H9 (cell line): ENCODE data around the gene CHSY1. TPM values are rescaled to one million over a fixed set of nuclear protein-coding genes. Genes with fewer than 3 reads are reported as not detected.

Experiments used
- DNase-seq: peaks from one replicate; pipeline ENCODE4 v3.0.0-alpha.2; 2017
- H2AFZ ChIP-seq: one replicate; pipeline ENCODE4 v1.6.1; 2013; ENCODE audit warnings: mild to moderate bottlenecking, low read length, control low read depth, moderate library complexity
- H2AK5ac ChIP-seq: 2 replicates; pipeline ENCODE4 v1.6.1; 2013; ENCODE audit warnings: low read length, control low read depth, mixed read lengths; ENCODE audit not compliant: insufficient read length
- H2BK120ac ChIP-seq: one replicate; pipeline ENCODE4 v1.6.1; 2013; ENCODE audit warnings: low read depth, mild to moderate bottlenecking, low read length, control low read depth, inconsistent platforms; ENCODE audit not compliant: poor library complexity, severe bottlenecking
- H2BK12ac ChIP-seq: 2 replicates; pipeline ENCODE4 v1.6.1; 2013; ENCODE audit warnings: low read length, control low read depth, mixed read lengths, low read depth; ENCODE audit not compliant: insufficient read length
- H2BK15ac ChIP-seq: 2 replicates; pipeline ENCODE4 v1.6.1; 2013; ENCODE audit warnings: low read depth, low read length, control low read depth
- H2BK20ac ChIP-seq: one replicate; pipeline ENCODE4 v1.6.1; 2013; ENCODE audit warnings: low read depth, mild to moderate bottlenecking, low read length, control low read depth, inconsistent platforms; ENCODE audit not compliant: poor library complexity, severe bottlenecking
- H2BK5ac ChIP-seq: 2 replicates; pipeline ENCODE4 v1.6.1; 2013; ENCODE audit warnings: low read length, control low read depth, mixed read lengths; ENCODE audit not compliant: insufficient read length
- H3K14ac ChIP-seq: 2 replicates; pipeline ENCODE4 v1.6.1; 2013; ENCODE audit warnings: low read length, control low read depth; ENCODE audit not compliant: insufficient read depth
- H3K18ac ChIP-seq: 2 replicates; pipeline ENCODE4 v1.6.1; 2013; ENCODE audit warnings: low read depth, mild to moderate bottlenecking, mixed read lengths, low read length, control low read depth; ENCODE audit not compliant: insufficient read length
- H3K23ac ChIP-seq: 2 replicates; pipeline ENCODE4 v1.6.1; 2013; ENCODE audit warnings: low read length, control low read depth, mixed read lengths, low read depth; ENCODE audit not compliant: insufficient read length
- H3K23me2 ChIP-seq: 2 replicates; pipeline ENCODE4 v1.6.1; 2013; ENCODE audit warnings: low read depth, mild to moderate bottlenecking, mixed read lengths, low read length, control low read depth; ENCODE audit not compliant: insufficient read length, poor library complexity, severe bottlenecking
- H3K27ac ChIP-seq: 2 replicates; pipeline ENCODE4 v1.5.1; 2013; ENCODE audit warnings: low read length, control low read depth, mixed read lengths, low read depth; ENCODE audit not compliant: insufficient read length
- H3K27me3 ChIP-seq: 2 replicates; pipeline ENCODE4 v1.6.1; 2013; ENCODE audit warnings: low read length, control low read depth, inconsistent platforms; ENCODE audit not compliant: insufficient read depth
- H3K4ac ChIP-seq: 2 replicates; pipeline ENCODE4 v1.6.1; 2013; ENCODE audit warnings: low read depth, mild to moderate bottlenecking, control low read depth, inconsistent platforms, low read length, moderate library complexity
- H3K4me1 ChIP-seq: 2 replicates; pipeline ENCODE4 v1.6.1; 2013; ENCODE audit warnings: low read length, control low read depth, inconsistent platforms; ENCODE audit not compliant: insufficient read depth
- H3K4me2 ChIP-seq: 2 replicates; pipeline ENCODE4 v1.6.1; 2013; ENCODE audit warnings: low read length, control low read depth, mixed read lengths; ENCODE audit not compliant: insufficient read length, insufficient read depth
- H3K56ac ChIP-seq: 2 replicates; pipeline ENCODE4 v1.6.1; 2013; ENCODE audit warnings: low read depth, mild to moderate bottlenecking, mixed read lengths, low read length, control low read depth; ENCODE audit not compliant: insufficient read length
- H3K79me1 ChIP-seq: 2 replicates; pipeline ENCODE4 v1.6.1; 2013; ENCODE audit warnings: low read depth, mild to moderate bottlenecking, moderate library complexity, low read length, control low read depth, inconsistent platforms; ENCODE audit not compliant: insufficient read depth, poor library complexity, severe bottlenecking
- H3K79me2 ChIP-seq: 2 replicates; pipeline ENCODE4 v1.6.1; 2013; ENCODE audit warnings: low read length, control low read depth, inconsistent platforms; ENCODE audit not compliant: insufficient read depth
- H3K9ac ChIP-seq: 2 replicates; pipeline ENCODE4 v1.6.1; 2013; ENCODE audit warnings: low read length, control low read depth, mixed read lengths; ENCODE audit not compliant: insufficient read length; ENCODE audit errors: extremely low read depth
- H3K9me3 ChIP-seq: one replicate; pipeline ENCODE4 v1.6.1; 2013; ENCODE audit warnings: low read depth, low read length, inconsistent platforms; ENCODE audit not compliant: control insufficient read depth
- H3T11ph ChIP-seq: one replicate; pipeline ENCODE4 v1.6.1; 2013; ENCODE audit warnings: mild to moderate bottlenecking, low read length, control low read depth, inconsistent platforms
- H4K20me1 ChIP-seq: one replicate; pipeline ENCODE4 v1.6.1; 2013; ENCODE audit not compliant: control insufficient read depth, insufficient read length, insufficient read depth
- H4K5ac ChIP-seq: 2 replicates; pipeline ENCODE4 v1.6.1; 2013; ENCODE audit warnings: low read depth, mild to moderate bottlenecking, mixed read lengths, low read length, control low read depth; ENCODE audit not compliant: insufficient read length
- H4K8ac ChIP-seq: replicated peaks from 2 replicates; pipeline ENCODE4 v1.6.1; 2013; ENCODE audit warnings: low read length, control low read depth, mixed read lengths, low read depth; ENCODE audit not compliant: insufficient read length
- H4K91ac ChIP-seq: 2 replicates; pipeline ENCODE4 v1.6.1; 2013; ENCODE audit warnings: low read depth, mild to moderate bottlenecking, moderate library complexity, mixed read lengths, low read length, control low read depth; ENCODE audit not compliant: insufficient read length
- H3K27ac Mint-ChIP-seq, 3 experiments: 2 replicates in 2 of 3; 3 replicates in 1 of 3; pipeline ENCODE4 v1.8.0; 2020 to 2021; ENCODE audit warnings: mixed read lengths in 3 of 3, mild to moderate bottlenecking in 1 of 3, moderate library complexity in 1 of 3
- H3K27me3 Mint-ChIP-seq: 2 replicates; pipeline ENCODE4 v1.8.0; 2021; ENCODE audit warnings: low read depth, mild to moderate bottlenecking, moderate library complexity, mixed read lengths
- H3K36me3 Mint-ChIP-seq, 3 experiments: 2 replicates in 2 of 3; 3 replicates in 1 of 3; pipeline ENCODE4 v1.8.0; 2020 to 2021; ENCODE audit warnings: low read depth in 3 of 3, mixed read lengths in 3 of 3; ENCODE audit not compliant: insufficient read depth in 1 of 3
- H3K4me1 Mint-ChIP-seq, 2 experiments: 2 replicates each; pipeline ENCODE4 v1.8.0; 2020; ENCODE audit warnings: mixed read lengths in 2 of 2
- H3K4me3 Mint-ChIP-seq, 2 experiments: 2 replicates in 1 of 2; 3 replicates in 1 of 2; pipeline ENCODE4 v1.8.0; 2020 to 2021; ENCODE audit warnings: mild to moderate bottlenecking in 2 of 2, mixed read lengths in 2 of 2, moderate library complexity in 1 of 2
- H3K9me3 Mint-ChIP-seq, 2 experiments: 2 replicates in 1 of 2; 3 replicates in 1 of 2; pipeline ENCODE4 v1.8.0; 2020; ENCODE audit warnings: mild to moderate bottlenecking in 2 of 2, mixed read lengths in 2 of 2, moderate library complexity in 1 of 2
- CTCF ChIP-seq: fragments of 200-600 bp; sonication (generic); conservative IDR thresholded peaks from 3 replicates; pipeline ENCODE4 v1.8.0; 2021; ENCODE audit warnings: antibody characterized with exemption, mild to moderate bottlenecking
- WGBS: extraction: QIAGEN DNeasy Blood & Tissue Kit; methylation state at CpG from one replicate; pipeline ENCODE4 v1.1.7; 2013; ENCODE audit warnings: missing lambda C conversion rate, low lambda C conversion rate, mixed read lengths; ENCODE audit not compliant: insufficient read length; ENCODE audit errors: extremely low coverage; 5-methylcytosine and 5-hydroxymethylcytosine counted together
- total RNA-seq: library from RNA; stranded (reverse); gene quantifications from 2 replicates; pipeline ENCODE4 v1.2.1, GENCODE V29; 2021

Gene CHSY1
- total RNA-seq, 1 experiment from 2014 or later = 68.3 TPM

GRCh38 chr15:101264011-101264410 lies 12.2 kb upstream of the CHSY1 start:
- no peak overlapping the region for H3K27ac ChIP-seq
- no peak overlapping the region for H3K23ac ChIP-seq
- H2BK5ac ChIP-seq = no peak overlapping the region
- H3K79me2 ChIP-seq = no peaks in the 10 kb centered on the region
- no peak overlapping the region for H4K5ac ChIP-seq
- H3K56ac ChIP-seq = no peak overlapping the region
- H3K27ac Mint-ChIP-seq = no peak overlapping the region
- H3K27me3 Mint-ChIP-seq = peaks cover 3% of the 10 kb centered on the region
- no peaks in the 10 kb centered on the region for H3K9me3 Mint-ChIP-seq
- H3K4me3 Mint-ChIP-seq = no peak overlapping the region
- no peaks in the 10 kb centered on the region for H3K23me2 ChIP-seq
- no peaks in the 10 kb centered on the region for H4K20me1 ChIP-seq
- H3K4me2 ChIP-seq = no peak overlapping the region
- WGBS = no CpG with 5 or more reads among the region's 4 CpGs
- peaks cover 0 to 6% (median 2%) of the 10 kb centered on the region in 3 experiments; a peak in 6 of 7 replicates for H3K36me3 Mint-ChIP-seq
- no peak overlapping the region for H3K9ac ChIP-seq
- H2BK20ac ChIP-seq = no peak overlapping the region
- H4K8ac ChIP-seq = no peak overlapping the region
- peaks cover 8 to 9% of the 10 kb centered on the region in 2 experiments for H3K4me1 Mint-ChIP-seq
- H2AK5ac ChIP-seq = no peak overlapping the region
- no peak for DNase-seq
- H3K27me3 ChIP-seq = no peaks in the 10 kb centered on the region
- no peak overlapping the region for H3K4ac ChIP-seq
- H3K14ac ChIP-seq = no peak overlapping the region
- no peak overlapping the region for H2BK120ac ChIP-seq
- no peaks in the 10 kb centered on the region for H3K9me3 ChIP-seq
- TF ChIP-seq CTCF = no peak
- no peak overlapping the region for H2AFZ ChIP-seq
- no peak overlapping the region for H3T11ph ChIP-seq
- no peaks in the 10 kb centered on the region for H3K79me1 ChIP-seq
- H2BK12ac ChIP-seq = no peak overlapping the region
- no peaks in the 10 kb centered on the region for H3K4me1 ChIP-seq
- H4K91ac ChIP-seq = no peak overlapping the region
- H2BK15ac ChIP-seq = no peak overlapping the region
- no peak overlapping the region for H3K18ac ChIP-seq
